ENCODE results near the gene GSG1L2. TPM values are rescaled to one million over a fixed set of nuclear protein-coding genes. Genes with fewer than 3 reads are reported as not detected.
"Not testable (repeated sequence)": the region's sequence is repeated elsewhere in the genome, so short reads cannot be mapped to it uniquely, and the experiment has no call there.

The GSG1L2 gene
- total RNA-seq, 2 donors from 2014 or later = not detected

GRCh38 chr17:9790889-9791876 is 30.7 kb downstream of the GSG1L2 start, which contains the start of gene DHRS7C:
TSS of gene DHRS7C (minus strand) at chr17:9791592. CDS start at chr17:9791284, 308 bp downstream.
- no peaks in the 10 kb centered on the region for H3K36me3 Mint-ChIP-seq
- DNase-seq (ENCODE audit: low spot score) (no peak), ATAC-seq (no peak)
- H3K27ac Mint-ChIP-seq = no peak within 1 kb of the TSS
- H3K4me3 Mint-ChIP-seq = no peak within 1 kb of the TSS
- H3K27me3 Mint-ChIP-seq = peaks cover 7 to 8% of the 10 kb centered on the region in 2 donors
- H3K4me1 Mint-ChIP-seq (ENCODE audit: low read depth in 2 of 2) = no peaks in the 10 kb centered on the region
- H3K9me3 Mint-ChIP-seq = no peaks in the 10 kb centered on the region

GRCh38 chr17:9790316-9790715 is 31.6 kb downstream of the GSG1L2 start:
- DNase-seq (ENCODE audit: low spot score) (no peak), ATAC-seq (no peak)
- H3K9me3 Mint-ChIP-seq = no peaks in the 10 kb centered on the region
- H3K27ac Mint-ChIP-seq = no peak overlapping the region
- peaks cover 8 to 11% of the 10 kb centered on the region in 2 donors for H3K27me3 Mint-ChIP-seq
- no peak overlapping the region for H3K4me3 Mint-ChIP-seq
- no peaks in the 10 kb centered on the region for H3K36me3 Mint-ChIP-seq
- no peaks in the 10 kb centered on the region for H3K4me1 Mint-ChIP-seq (ENCODE audit: low read depth in 2 of 2)

DNA sequence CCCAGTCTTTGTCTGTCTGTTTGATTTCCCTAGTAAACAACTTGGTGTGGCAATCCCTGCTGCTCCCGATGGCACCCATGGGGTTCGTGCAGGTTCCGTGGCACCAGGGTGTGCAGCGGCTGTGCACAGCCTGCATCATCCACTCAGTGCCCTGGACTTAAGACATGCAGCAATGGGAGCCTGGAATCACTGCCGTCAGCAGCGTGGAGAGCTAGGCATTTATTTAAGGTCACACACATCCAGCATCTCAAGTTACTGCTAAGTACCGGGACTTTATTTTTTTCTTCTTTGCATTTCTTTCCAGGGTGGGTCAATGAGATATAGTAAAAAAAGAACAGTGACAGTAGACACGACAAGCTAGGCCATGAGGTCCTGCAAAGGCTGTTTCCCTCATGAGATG is 33.3 kb downstream of the GSG1L2 start:
- H3K4me3 Mint-ChIP-seq = no peak overlapping the region
- ATAC-seq (no peak), DNase-seq (ENCODE audit: low spot score) (no peak)
- no peaks in the 10 kb centered on the region for H3K4me1 Mint-ChIP-seq (ENCODE audit: low read depth in 2 of 2)
- no peaks in the 10 kb centered on the region for H3K9me3 Mint-ChIP-seq
- H3K36me3 Mint-ChIP-seq = no peaks in the 10 kb centered on the region
- peaks cover 8 to 16% of the 10 kb centered on the region in 2 donors for H3K27me3 Mint-ChIP-seq
- no peak overlapping the region for H3K27ac Mint-ChIP-seq

GRCh38 chr17:9784544-9784943 is 37.3 kb downstream of the GSG1L2 start:
- no peaks in the 10 kb centered on the region for H3K9me3 Mint-ChIP-seq
- peaks cover 18 to 38% of the 10 kb centered on the region in 2 donors for H3K27me3 Mint-ChIP-seq
- H3K4me1 Mint-ChIP-seq (ENCODE audit: low read depth in 2 of 2) = no peaks in the 10 kb centered on the region
- H3K36me3 Mint-ChIP-seq = no peaks in the 10 kb centered on the region
- H3K27ac Mint-ChIP-seq = no peak overlapping the region
- ATAC-seq (no peak), DNase-seq (ENCODE audit: low spot score) (no peak)
- no peak overlapping the region for H3K4me3 Mint-ChIP-seq

GRCh38 chr17:9783465-9783864 is 38.4 kb downstream of the GSG1L2 start:
- peaks cover 18 to 37% of the 10 kb centered on the region in 2 donors for H3K27me3 Mint-ChIP-seq
- not testable (repeated sequence) for H3K9me3 Mint-ChIP-seq; H3K4me1 Mint-ChIP-seq (ENCODE audit: low read depth in 2 of 2); ATAC-seq; H3K4me3 Mint-ChIP-seq; H3K36me3 Mint-ChIP-seq; DNase-seq (ENCODE audit: low spot score); H3K27ac Mint-ChIP-seq

DNA sequence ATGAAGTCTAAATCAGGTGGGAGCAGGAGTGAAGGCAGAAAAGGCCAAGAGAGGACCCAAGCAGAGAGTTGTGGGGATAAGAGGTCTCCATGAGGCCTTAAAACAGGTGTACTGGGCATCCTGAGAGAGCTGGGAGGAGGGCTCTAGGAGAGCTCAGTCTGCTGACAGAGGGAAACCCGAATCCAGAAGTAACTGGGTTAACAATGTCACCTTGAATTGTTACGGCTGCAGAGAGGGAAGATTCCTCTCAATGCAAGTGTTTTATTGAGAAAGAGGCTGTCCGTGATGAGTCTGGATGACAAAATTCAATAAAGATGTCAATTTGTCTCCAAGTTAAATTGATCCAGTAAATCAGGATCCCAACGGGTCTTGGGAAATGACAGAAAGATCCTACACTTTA is 38.8 kb downstream of the GSG1L2 start:
- H3K4me1 Mint-ChIP-seq (ENCODE audit: low read depth in 2 of 2) = no peaks in the 10 kb centered on the region
- H3K4me3 Mint-ChIP-seq = no peak overlapping the region
- no peaks in the 10 kb centered on the region for H3K36me3 Mint-ChIP-seq
- peaks cover 18 to 37% of the 10 kb centered on the region in 2 donors for H3K27me3 Mint-ChIP-seq
- DNase-seq (ENCODE audit: low spot score) (no peak), ATAC-seq (no peak)
- H3K27ac Mint-ChIP-seq = no peak overlapping the region
- no peaks in the 10 kb centered on the region for H3K9me3 Mint-ChIP-seq

- Mint-ChIP-seq H3K36me3 (no peaks in the 10 kb centered on the region), H3K27me3 (peaks cover 25 to 36% of the 10 kb centered on the region in 2 donors), H3K27ac (no peak overlapping the region), H3K4me3 (no peak overlapping the region), H3K4me1 (ENCODE audit: low read depth in 2 of 2) (no peaks in the 10 kb centered on the region), H3K9me3 (no peaks in the 10 kb centered on the region)
- DNase-seq (ENCODE audit: low spot score) (no peak), ATAC-seq (no peak)
Observed at GRCh38 chr17:9780552-9780951, 41.3 kb downstream of the GSG1L2 start.

DNA sequence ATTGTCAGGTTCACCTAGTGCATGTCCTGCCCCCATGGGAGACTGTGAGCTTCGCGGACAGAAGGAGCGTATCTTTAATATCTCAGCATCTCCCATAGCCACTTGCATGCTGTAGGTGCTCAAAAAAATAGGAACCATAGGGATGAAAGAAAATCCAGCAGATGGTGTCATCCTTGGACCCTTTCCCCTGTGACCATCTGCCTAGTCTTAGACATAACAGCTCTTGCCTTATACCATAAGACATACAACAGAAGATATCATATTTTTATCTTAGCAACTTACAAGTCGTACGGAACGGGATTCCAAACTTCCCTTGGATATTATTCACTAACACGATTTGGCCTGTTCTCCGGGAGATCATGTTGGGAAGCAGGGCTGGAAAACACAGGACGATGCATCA is 45.0 kb downstream of the GSG1L2 start:
- no peak overlapping the region for H3K4me3 Mint-ChIP-seq
- H3K4me1 Mint-ChIP-seq (ENCODE audit: low read depth in 2 of 2) = no peaks in the 10 kb centered on the region
- no peaks in the 10 kb centered on the region for H3K36me3 Mint-ChIP-seq
- H3K27ac Mint-ChIP-seq = no peak overlapping the region
- no peaks in the 10 kb centered on the region for H3K9me3 Mint-ChIP-seq
- H3K27me3 Mint-ChIP-seq = peaks cover 15 to 18% of the 10 kb centered on the region in 2 donors
- ATAC-seq (no peak), DNase-seq (ENCODE audit: low spot score) (no peak)

DNA sequence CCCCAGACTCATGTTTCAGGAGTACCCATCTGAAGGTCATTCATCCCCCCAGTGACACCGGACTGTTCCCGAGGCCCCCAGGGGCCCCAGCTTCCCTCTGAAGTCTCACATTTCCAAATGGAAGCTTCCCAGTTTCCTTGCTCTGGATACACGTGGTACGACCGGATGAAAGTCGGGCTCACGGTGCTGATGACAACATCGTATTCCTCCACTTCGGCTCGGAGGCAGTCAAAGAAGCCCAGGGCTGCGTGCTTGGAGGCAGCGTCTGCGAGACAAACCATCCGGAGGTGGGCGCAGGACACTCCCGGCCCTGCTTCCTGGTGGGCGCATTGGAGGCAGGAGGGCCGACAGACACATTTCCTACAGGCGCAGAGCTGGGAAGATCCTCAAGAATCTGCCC is 49.2 kb downstream of the GSG1L2 start:
- Mint-ChIP-seq H3K27me3 (peaks cover 0 to 13% of the 10 kb centered on the region in 2 donors), H3K36me3 (no peaks in the 10 kb centered on the region)

GRCh38 chr17:9771465-9771864 is 50.4 kb downstream of the GSG1L2 start:
- no peak overlapping the region for H3K4me3 Mint-ChIP-seq

More for the DNA sequence above, 49.2 kb downstream of the GSG1L2 start:
- Mint-ChIP-seq H3K9me3 (no peaks in the 10 kb centered on the region), H3K4me1 (ENCODE audit: low read depth in 2 of 2) (no peaks in the 10 kb centered on the region), H3K27ac (no peak overlapping the region), H3K4me3 (no peak overlapping the region)
- ATAC-seq (no peak), DNase-seq (ENCODE audit: low spot score) (no peak)

DNA sequence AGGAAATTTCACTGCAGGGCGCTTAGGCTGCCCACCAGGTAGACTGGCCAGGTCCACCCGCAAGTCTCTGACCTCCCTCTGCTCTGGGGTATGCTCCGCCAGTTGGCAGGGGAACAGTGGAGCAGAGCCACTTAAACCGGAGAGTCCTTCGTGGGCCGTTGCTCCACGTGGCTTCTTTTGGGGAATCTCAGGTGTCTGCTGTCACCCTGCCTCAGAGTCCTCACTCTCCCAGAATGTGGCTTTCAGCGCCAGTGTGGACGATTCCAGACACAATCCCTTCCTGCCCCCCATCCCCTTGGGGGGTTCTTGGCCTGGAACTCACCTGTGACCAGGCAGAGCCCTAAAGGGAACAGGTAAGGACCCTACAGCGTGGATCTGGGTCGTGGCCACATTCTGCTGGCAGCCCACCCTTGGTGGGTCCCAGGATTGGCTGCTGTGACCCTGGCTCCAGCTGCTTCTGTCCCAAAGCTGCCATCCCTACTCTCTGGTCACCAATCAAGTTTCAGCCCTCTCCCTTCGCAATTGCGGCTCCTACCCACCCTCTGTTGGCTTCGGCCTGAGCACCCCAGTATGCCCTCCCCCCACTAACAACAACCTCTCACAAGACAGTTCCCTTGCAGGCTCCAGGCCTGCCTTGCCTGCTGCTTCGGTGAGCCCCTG is 52.7 kb downstream of the GSG1L2 start:
- Mint-ChIP-seq H3K27ac (no peak overlapping the region), H3K4me3 (no peak overlapping the region), H3K36me3 (no peaks in the 10 kb centered on the region), H3K27me3 (peaks cover 11 to 14% of the 10 kb centered on the region in 2 donors), H3K9me3 (no peaks in the 10 kb centered on the region), H3K4me1 (ENCODE audit: low read depth in 2 of 2) (no peaks in the 10 kb centered on the region)
- ATAC-seq (no peak), DNase-seq (ENCODE audit: low spot score) (no peak)

More at GRCh38 chr17:9771465-9771864, 50.4 kb downstream of the GSG1L2 start:
- DNase-seq (ENCODE audit: low spot score) = no peak
- ATAC-seq = no peak
- Mint-ChIP-seq H3K27me3 (peaks cover 2 to 3% of the 10 kb centered on the region in 2 donors), H3K4me1 (ENCODE audit: low read depth in 2 of 2) (no peaks in the 10 kb centered on the region), H3K9me3 (no peaks in the 10 kb centered on the region), H3K36me3 (no peaks in the 10 kb centered on the region), H3K27ac (no peak overlapping the region)

GRCh38 chr17:9768381-9768934 is 53.4 kb downstream of the GSG1L2 start:
- no peak for ATAC-seq
- no peaks in the 10 kb centered on the region for H3K9me3 Mint-ChIP-seq
- H3K4me1 Mint-ChIP-seq (ENCODE audit: low read depth in 2 of 2) = no peaks in the 10 kb centered on the region
- no peak overlapping the region for H3K4me3 Mint-ChIP-seq
- H3K36me3 Mint-ChIP-seq = no peaks in the 10 kb centered on the region
- no peak for DNase-seq (ENCODE audit: low spot score)
- H3K27me3 Mint-ChIP-seq = peaks cover 14 to 21% of the 10 kb centered on the region in 2 donors
- H3K27ac Mint-ChIP-seq = no peak overlapping the region

DNA sequence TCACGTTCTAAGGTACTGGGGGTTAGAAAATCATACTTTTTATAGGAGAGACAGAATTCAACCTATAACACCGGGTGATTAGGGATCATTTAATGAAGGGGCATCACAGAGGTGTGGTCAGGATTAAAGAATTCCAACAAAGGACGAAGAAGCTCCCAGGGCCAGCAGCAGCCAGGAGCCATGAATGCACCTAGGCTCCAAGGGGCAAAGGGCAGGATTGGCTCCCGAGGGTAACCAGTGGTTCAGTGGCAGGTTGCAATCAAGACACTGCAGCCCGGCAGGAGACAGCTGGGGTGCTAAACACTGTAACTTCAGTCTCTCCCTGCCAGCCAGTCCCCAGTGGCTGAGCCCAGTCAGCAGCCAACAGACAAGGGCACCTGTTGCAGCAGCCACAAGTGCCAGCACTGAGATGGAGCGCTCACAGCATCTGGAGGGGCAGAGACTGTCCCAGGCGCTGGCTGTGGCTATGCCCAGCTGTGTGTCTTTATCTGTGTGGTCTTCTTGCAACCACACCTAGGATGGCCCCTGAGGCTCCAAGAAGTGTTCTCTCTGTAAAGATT is 54.4 kb downstream of the GSG1L2 start:
- no peak overlapping the region for H3K27ac Mint-ChIP-seq
- no peaks in the 10 kb centered on the region for H3K36me3 Mint-ChIP-seq
- H3K27me3 Mint-ChIP-seq = peaks cover 15 to 24% of the 10 kb centered on the region in 2 donors
- ATAC-seq (no peak), DNase-seq (ENCODE audit: low spot score) (no peak)
- H3K4me3 Mint-ChIP-seq = no peak overlapping the region
- no peaks in the 10 kb centered on the region for H3K4me1 Mint-ChIP-seq (ENCODE audit: low read depth in 2 of 2)
- H3K9me3 Mint-ChIP-seq = no peaks in the 10 kb centered on the region

All from natural killer cell treated with Interleukin-12 subunit alpha and Interleukin-12 subunit beta and Interleukin-15 and Interleukin-18, amount 100 ng/mL, for 72 hours (primary cell).